Hepatocyte (in vitro differentiated cells): ENCODE results near the gene LAMTOR1.

ENCODE experiments used
- EZH2 ChIP-seq: fragments of 200-600 bp; sonication (generic); IDR thresholded peaks from 2 replicates; pipeline ENCODE4 v1.6.1; 2016; ENCODE audit warnings: antibody characterized with exemption, mild to moderate bottlenecking, borderline replicate concordance
- TF ChIP-seq, protein P1 (sequence below): fragments of 200-600 bp; sonication (generic); IDR thresholded peaks from 2 replicates; pipeline ENCODE4 v1.5.1; 2016; ENCODE audit warnings: antibody characterized with exemption, mild to moderate bottlenecking; ENCODE audit not compliant: poor library complexity

DNA sequence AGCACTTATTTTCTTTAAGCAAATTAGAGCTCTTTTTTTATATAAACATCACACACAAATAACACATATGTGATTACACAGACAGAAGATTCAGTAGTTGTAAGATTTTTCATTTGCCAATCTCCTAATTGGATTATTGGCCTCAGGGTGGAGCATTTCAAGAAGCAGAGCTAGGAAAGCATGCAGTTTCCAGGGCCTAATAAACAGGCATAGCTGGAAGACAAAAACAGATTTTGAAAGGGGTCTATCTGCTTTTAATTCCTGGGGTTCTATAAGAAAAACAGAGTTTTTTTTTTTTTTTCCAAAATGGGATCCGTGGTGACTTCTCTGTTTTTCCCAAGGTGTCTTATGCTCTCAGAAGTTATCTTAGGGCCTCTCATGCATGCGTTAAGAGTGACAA lies 24.8 kb upstream of the LAMTOR1 start:
- TF ChIP-seq, protein P1, sequence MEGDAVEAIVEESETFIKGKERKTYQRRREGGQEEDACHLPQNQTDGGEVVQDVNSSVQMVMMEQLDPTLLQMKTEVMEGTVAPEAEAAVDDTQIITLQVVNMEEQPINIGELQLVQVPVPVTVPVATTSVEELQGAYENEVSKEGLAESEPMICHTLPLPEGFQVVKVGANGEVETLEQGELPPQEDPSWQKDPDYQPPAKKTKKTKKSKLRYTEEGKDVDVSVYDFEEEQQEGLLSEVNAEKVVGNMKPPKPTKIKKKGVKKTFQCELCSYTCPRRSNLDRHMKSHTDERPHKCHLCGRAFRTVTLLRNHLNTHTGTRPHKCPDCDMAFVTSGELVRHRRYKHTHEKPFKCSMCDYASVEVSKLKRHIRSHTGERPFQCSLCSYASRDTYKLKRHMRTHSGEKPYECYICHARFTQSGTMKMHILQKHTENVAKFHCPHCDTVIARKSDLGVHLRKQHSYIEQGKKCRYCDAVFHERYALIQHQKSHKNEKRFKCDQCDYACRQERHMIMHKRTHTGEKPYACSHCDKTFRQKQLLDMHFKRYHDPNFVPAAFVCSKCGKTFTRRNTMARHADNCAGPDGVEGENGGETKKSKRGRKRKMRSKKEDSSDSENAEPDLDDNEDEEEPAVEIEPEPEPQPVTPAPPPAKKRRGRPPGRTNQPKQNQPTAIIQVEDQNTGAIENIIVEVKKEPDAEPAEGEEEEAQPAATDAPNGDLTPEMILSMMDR, result no peak
- TF ChIP-seq EZH2, result no peak
